ENCODE results near the gene GPR78. TPM values are rescaled to one million over a fixed set of nuclear protein-coding genes. Genes with fewer than 3 reads are reported as not detected.
A peak's percentile ranks its signal among the peaks of the same experiment; 100 is the strongest.

GPR78 gene
- total RNA-seq, 1 experiment from 2014 or later = 5.7 TPM

DNA sequence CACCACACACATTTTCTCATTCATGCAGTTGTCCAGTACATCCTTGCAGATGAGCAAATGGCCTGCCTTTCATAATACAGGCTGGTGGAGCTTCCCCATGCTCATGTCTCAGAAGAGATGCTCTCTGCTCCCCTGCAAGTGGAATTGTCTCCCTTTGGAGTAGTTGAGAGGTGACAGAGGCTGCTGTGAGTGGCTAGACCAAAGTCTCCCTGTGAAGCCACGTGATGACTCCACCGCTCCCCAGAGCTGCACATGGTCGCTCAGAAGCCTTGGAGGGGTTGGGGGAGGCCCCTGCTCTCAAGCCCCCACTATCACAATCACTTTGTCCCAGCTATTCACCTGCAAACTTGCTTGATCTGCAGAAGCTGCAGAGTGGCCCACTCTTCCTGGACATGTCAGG lies 1.5 kb upstream of the GPR78 start (continued):
- TF ChIP-seq ZBTB43 (CRISPR knock-in tag; IDR thresholded peaks at IDR 0.05) (no peak), EMX1 (CRISPR knock-in tag; IDR thresholded peaks at IDR 0.05) (no peak), RORB (CRISPR knock-in tag; IDR thresholded peaks at IDR 0.05) (no peak), KAT7 (CRISPR knock-in tag; IDR thresholded peaks at IDR 0.05; ENCODE audit: borderline replicate concordance) (no peak), IRF1 (CRISPR knock-in tag; IDR thresholded peaks at IDR 0.05) (no peak), ZNF317 (CRISPR knock-in tag; IDR thresholded peaks at IDR 0.05; ENCODE audit: borderline replicate concordance, low read depth) (no peak), ZNF232 (CRISPR knock-in tag; IDR thresholded peaks at IDR 0.05) (no peak)

DNA sequence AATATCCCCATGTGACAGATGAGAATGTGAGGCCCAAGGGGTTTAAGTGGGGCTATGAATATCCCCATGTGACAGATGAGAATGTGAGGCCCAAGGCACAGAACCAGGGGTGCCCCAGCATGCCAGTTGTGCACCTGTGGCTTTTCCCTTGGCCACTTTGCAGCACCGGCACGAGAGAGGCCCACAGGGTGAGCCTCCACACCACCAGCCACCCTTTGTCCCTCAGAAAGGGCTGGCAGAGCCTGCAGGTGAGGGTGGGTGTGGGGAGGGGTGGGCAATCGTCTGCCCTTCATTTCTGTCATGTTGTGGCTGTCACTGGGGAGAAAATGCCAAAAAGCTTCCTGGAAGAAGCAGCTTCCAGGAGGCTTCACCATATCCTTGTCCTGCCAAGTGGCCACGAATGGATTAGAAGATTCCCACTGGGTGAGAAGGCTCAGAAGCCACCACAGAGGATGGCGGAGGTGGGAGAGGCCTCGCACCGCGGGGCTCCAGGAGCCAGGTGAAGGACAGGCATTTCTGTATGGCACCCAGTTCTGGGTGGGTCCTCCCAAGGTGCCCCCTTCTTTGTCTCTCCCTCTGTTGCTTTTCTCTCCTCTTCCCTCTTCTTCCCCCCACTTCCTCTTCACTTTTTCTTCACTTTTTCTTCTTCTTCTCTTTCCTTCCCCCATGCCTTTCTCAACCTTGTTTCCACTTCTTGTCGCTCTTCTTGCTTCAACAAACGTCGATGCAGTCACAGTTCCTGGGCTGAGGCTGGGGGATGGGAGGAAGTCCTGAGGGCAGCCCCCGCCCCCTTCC lies 469 bp upstream of the GPR78 start:
- no peak for DNase-seq (ENCODE audit: low spot score)
- Mint-ChIP-seq H3K27me3 (ENCODE audit: low read depth) (peaks cover 52% of the 10 kb centered on the region), H3K36me3 (no peaks in the 10 kb centered on the region), H3K9me3 (no peaks in the 10 kb centered on the region), H3K4me1 (peaks cover 33% of the 10 kb centered on the region), H3K27ac (no peak overlapping the region), H3K4me3 (peak overlapping the region; percentile 62)
- ChIA-PET CTCF (interaction anchor here (0.6 to 1.8 kb wide), 7 partner anchors 12 to 109 kb away, joined by 3 to 16 read pairs (median 5); partner anchors contain the start of gene CPZ), POLR2A (no interaction called here)
- no peak for TF ChIP-seq JAZF1 (CRISPR knock-in tag; IDR thresholded peaks at IDR 0.05)
- peak; percentile 87; the same call in 1 of the 2 replicates for TF ChIP-seq ZNF512 (CRISPR knock-in tag; IDR thresholded peaks at IDR 0.05; ENCODE audit: borderline replicate concordance)
- no peak for TF ChIP-seq AR (CRISPR knock-in tag; IDR thresholded peaks at IDR 0.05)
- no peak for ATAC-seq

- Mint-ChIP-seq H3K4me1 (peaks cover 32% of the 10 kb centered on the region), H3K27me3 (ENCODE audit: low read depth) (peaks cover 52% of the 10 kb centered on the region), H3K4me3 (peak overlapping the region; percentile 62), H3K9me3 (no peaks in the 10 kb centered on the region), H3K27ac (no peak overlapping the region), H3K36me3 (no peaks in the 10 kb centered on the region)
- DNase-seq (ENCODE audit: low spot score) (no peak), ATAC-seq (no peak)
- TF ChIP-seq FOXK1 (CRISPR knock-in tag; IDR thresholded peaks at IDR 0.05) = no peak
- no peak for TF ChIP-seq ATF3 (CRISPR knock-in tag; conservative IDR thresholded peaks at IDR 0.05)
- no peak for TF ChIP-seq ZBTB43 (CRISPR knock-in tag; IDR thresholded peaks at IDR 0.05)
- TF ChIP-seq FOXP4 (CRISPR knock-in tag; IDR thresholded peaks at IDR 0.05) = 0 out of 2 replicates have a peak, but pooled peaks have one; percentile 30
- no peak for TF ChIP-seq SOX15 (CRISPR knock-in tag; IDR thresholded peaks at IDR 0.05)
- TF ChIP-seq NR1H2 (CRISPR knock-in tag; IDR thresholded peaks at IDR 0.05) = no peak
- ChIA-PET CTCF (interaction anchor here (0.5 to 1.8 kb wide), 8 partner anchors 8 to 495 kb away, joined by 3 to 16 read pairs (median 4); partner anchors contain the start of gene CPZ), POLR2A (interaction anchor here (0.6 to 0.9 kb wide), 2 partner anchors 21 to 25 kb away, joined by 3 to 4 read pairs; no protein-coding TSS in a partner anchor)
Measured at GRCh38 chr4:8581094-8581861, 1.1 kb downstream of the GPR78 start.
